ENCODE measurements around the gene TSPOAP1. TPM values are rescaled to one million over a fixed set of nuclear protein-coding genes. Genes with fewer than 3 reads are reported as not detected.

TSPOAP1 gene
- total and polyA plus RNA-seq, 2 of the 4 experiments (the other 2 are of a cell fraction), result 0.90 to 1.6 TPM

DNA sequence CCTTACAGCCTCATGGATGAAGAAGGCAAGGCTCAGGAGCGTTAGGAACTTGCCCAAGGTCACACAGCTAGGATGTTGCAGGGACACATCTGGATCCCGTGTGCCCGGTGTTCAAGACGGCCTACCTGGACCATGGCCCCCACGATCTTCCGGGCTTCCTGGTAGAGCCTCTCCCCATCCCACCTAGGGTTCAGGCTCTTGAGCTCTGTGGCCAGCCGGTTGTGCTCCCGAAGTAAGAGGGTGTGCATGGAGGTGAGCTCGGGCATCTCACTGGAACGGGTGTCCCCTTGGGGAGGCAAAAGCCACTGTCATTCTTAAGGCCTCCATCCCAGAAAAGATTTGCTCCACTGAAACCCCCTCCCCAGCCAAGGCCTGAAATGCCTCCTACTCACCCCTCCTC, 53.2 kb downstream of the TSPOAP1 start:
- Histone ChIP-seq H4K20me1 (ENCODE audit: insufficient read depth, low read length) (no peaks in the 10 kb centered on the region), H3K4me3 (ENCODE audit: insufficient read depth, low read depth, low read length) (no peak overlapping the region), H2AK5ac (ENCODE audit: low read depth, low read length) (no peak overlapping the region), H3K18ac (ENCODE audit: low read depth, low read length) (no peak overlapping the region), H3K27ac (ENCODE audit: insufficient read depth, low read length) (no peak overlapping the region), H2BK5ac (ENCODE audit: low read depth, low read length, poor library complexity, severe bottlenecking) (no peak overlapping the region), H4K91ac (ENCODE audit: insufficient read depth, low read depth, low read length) (no peak overlapping the region), H3K23ac (ENCODE audit: low read depth, low read length) (no peak overlapping the region), H3K4me2 (ENCODE audit: low read depth, low read length) (no peak overlapping the region), H3K4me1 (ENCODE audit: control insufficient read depth, insufficient read depth, low read length) (no peaks in the 10 kb centered on the region), H3K4ac (ENCODE audit: low read depth, low read length) (no peak overlapping the region), H4K5ac (ENCODE audit: low read depth, low read length) (no peak overlapping the region), H3K56ac (ENCODE audit: extremely low read depth, insufficient read depth, low read length) (no peak overlapping the region), H3K36me3 (ENCODE audit: control insufficient read depth, insufficient read depth, low read length) (no peaks in the 10 kb centered on the region), H2BK20ac (ENCODE audit: low read depth, low read length) (no peak overlapping the region), H3K9ac (ENCODE audit: low read depth, low read length) (no peak overlapping the region), H3K9me1 (ENCODE audit: insufficient read depth, low read length) (no peaks in the 10 kb centered on the region), H2AFZ (replicated peaks; ENCODE audit: low read length, poor library complexity) (peak overlapping the region; percentile 33), H2BK15ac (ENCODE audit: low read depth, low read length) (no peak overlapping the region), H4K8ac (ENCODE audit: low read depth in 2 of 2, low read length in 2 of 2) (no peak overlapping the region), H3K9me3 (ENCODE audit: control insufficient read depth, insufficient read depth, low read length) (no peaks in the 10 kb centered on the region), H2BK120ac (ENCODE audit: low read depth, low read length) (no peak overlapping the region), H3K79me1 (ENCODE audit: low read depth in 1 of 2, low read length in 2 of 2) (no peaks in the 10 kb centered on the region), H2AK9ac (replicated peaks; ENCODE audit: low read depth, low read length, poor library complexity) (no peak overlapping the region), H3K14ac (replicated peaks; ENCODE audit: low read depth, low read length) (no peak overlapping the region), H3K27me3 (ENCODE audit: control insufficient read depth, insufficient read depth, low read length) (peaks cover 11% of the 10 kb centered on the region; the same call in 1 of the 2 replicates)
- intact Hi-C loops (cut with micrococcal nuclease) (no loop called here), in situ Hi-C loops (cut with MboI; ENCODE audit: low sequenced_read_pairs) (no loop called here), dilution Hi-C loops (cut with HindIII; ENCODE audit: low sequenced_read_pairs, unreplicated experiment) (no loop called here)
- TF ChIP-seq SMC3 (IDR thresholded peaks at IDR 0.05; ENCODE audit: low read depth, low read length) (no peak), RFX5 (IDR thresholded peaks at IDR 0.05; ENCODE audit: low read depth, low read length) (no peak), NFE2L2 (IDR thresholded peaks at IDR 0.05; ENCODE audit: low read depth, low read length) (no peak), ELK1 (IDR thresholded peaks at IDR 0.05; ENCODE audit: borderline replicate concordance, low read depth, low read length) (no peak), POLR2A (IDR thresholded peaks at IDR 0.05; ENCODE audit: low read depth, low read length) (no peak)
- TF ChIP-seq, protein P1, sequence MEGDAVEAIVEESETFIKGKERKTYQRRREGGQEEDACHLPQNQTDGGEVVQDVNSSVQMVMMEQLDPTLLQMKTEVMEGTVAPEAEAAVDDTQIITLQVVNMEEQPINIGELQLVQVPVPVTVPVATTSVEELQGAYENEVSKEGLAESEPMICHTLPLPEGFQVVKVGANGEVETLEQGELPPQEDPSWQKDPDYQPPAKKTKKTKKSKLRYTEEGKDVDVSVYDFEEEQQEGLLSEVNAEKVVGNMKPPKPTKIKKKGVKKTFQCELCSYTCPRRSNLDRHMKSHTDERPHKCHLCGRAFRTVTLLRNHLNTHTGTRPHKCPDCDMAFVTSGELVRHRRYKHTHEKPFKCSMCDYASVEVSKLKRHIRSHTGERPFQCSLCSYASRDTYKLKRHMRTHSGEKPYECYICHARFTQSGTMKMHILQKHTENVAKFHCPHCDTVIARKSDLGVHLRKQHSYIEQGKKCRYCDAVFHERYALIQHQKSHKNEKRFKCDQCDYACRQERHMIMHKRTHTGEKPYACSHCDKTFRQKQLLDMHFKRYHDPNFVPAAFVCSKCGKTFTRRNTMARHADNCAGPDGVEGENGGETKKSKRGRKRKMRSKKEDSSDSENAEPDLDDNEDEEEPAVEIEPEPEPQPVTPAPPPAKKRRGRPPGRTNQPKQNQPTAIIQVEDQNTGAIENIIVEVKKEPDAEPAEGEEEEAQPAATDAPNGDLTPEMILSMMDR (conservative IDR thresholded peaks at IDR 0.05; ENCODE audit: low read depth, low read length), result no peak
- TF ChIP-seq, protein P2, sequence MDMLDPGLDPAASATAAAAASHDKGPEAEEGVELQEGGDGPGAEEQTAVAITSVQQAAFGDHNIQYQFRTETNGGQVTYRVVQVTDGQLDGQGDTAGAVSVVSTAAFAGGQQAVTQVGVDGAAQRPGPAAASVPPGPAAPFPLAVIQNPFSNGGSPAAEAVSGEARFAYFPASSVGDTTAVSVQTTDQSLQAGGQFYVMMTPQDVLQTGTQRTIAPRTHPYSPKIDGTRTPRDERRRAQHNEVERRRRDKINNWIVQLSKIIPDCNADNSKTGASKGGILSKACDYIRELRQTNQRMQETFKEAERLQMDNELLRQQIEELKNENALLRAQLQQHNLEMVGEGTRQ (IDR thresholded peaks at IDR 0.05; ENCODE audit: low read depth, low read length), result no peak
- ChIA-PET POLR2A (ENCODE audit: unreplicated experiment) (no interaction called here), CTCF (interaction anchor here (0.9 kb wide), 1 partner anchor 9 kb away, joined by 7 read pairs; no protein-coding TSS in a partner anchor)
- DNase-seq (no peak), ATAC-seq (ENCODE audit: low read depth) (no peak)
- no CpG with 5 or more reads among the region's 10 CpGs for WGBS, 2 experiments (ENCODE audit: extremely low coverage in 2 of 2, insufficient read length in 1 of 2)
- BruUV-seq (replicated peaks), result no TSS peak

All from IMR-90 (cell line).